Stomach (tissue), 4 donors: Measurements from ENCODE around the gene KCNN4.

Experiments
- CTCF ChIP-seq, 7 experiments: fragments of 450-650 bp in 4 of 7; fragments of 200-600 bp in 3 of 7; sonication (generic) in 3 of 7; IDR thresholded peaks; one replicate each; pipeline ENCODE4 v1.5.1; 2016 to 2019; ENCODE audit warnings: antibody characterized with exemption in 7 of 7, control low read depth in 2 of 7, mild to moderate bottlenecking in 1 of 7
- EP300 ChIP-seq: sonication (generic); formaldehyde crosslinking; IDR thresholded peaks from one replicate; pipeline ENCODE4 v1.6.1; 2017; ENCODE audit warnings: antibody characterized with exemption
- POLR2A ChIP-seq, 4 donors: fragments of 450-650 bp; IDR thresholded peaks; one replicate each; pipeline ENCODE4 v1.6.1; 2016; ENCODE audit warnings: antibody characterized with exemption in 4 of 4, control low read depth in 2 of 4, mild to moderate bottlenecking in 1 of 4, moderate library complexity in 1 of 4

- TF ChIP-seq CTCF (IDR thresholded peaks at IDR 0.05) (no peak), POLR2A (IDR thresholded peaks at IDR 0.05) (no peak), EP300 (no peak)
Observed at GRCh38 chr19:43760941-43761340, 19.8 kb downstream of the KCNN4 start.
